HEK293 (cell line): ENCODE data around the gene ATCAY.

Experiments used
- BCL11B ChIP-seq: fragments of 450-650 bp; formaldehyde crosslinking; IDR thresholded peaks from 2 replicates; pipeline ENCODE4 v1.5.1; 2016; ENCODE audit warnings: low read depth, missing biosample characterization, missing genetic modification characterization
- CTCF ChIP-seq: fragments of 450-650 bp; formaldehyde crosslinking; IDR thresholded peaks from 2 replicates; pipeline ENCODE4 v1.5.1; 2016; ENCODE audit warnings: missing biosample characterization, missing genetic modification characterization
- ZEB2 ChIP-seq: fragments of 450-650 bp; formaldehyde crosslinking; IDR thresholded peaks from 2 replicates; pipeline ENCODE4 v1.5.1; 2016; ENCODE audit warnings: missing biosample characterization, missing genetic modification characterization
- ZNF16 ChIP-seq: fragments of 450-650 bp; formaldehyde crosslinking; IDR thresholded peaks from 2 replicates; pipeline ENCODE4 v1.5.1; 2016; ENCODE audit warnings: low read depth, missing biosample characterization, missing genetic modification characterization

GRCh38 chr19:3867971-3868769, 12.3 kb upstream of the ATCAY start:
- no peak for TF ChIP-seq ZEB2
- no peak for TF ChIP-seq ZNF16 (tag by site-specific recombination)
- TF ChIP-seq CTCF (tag by site-specific recombination), result no peak
- TF ChIP-seq BCL11B (tag by site-specific recombination), result no peak
